HL-60 (cell line): Measurements from ENCODE around the gene PITX2.

Experiments used
- DNase-seq, 2 experiments: peaks; one replicate each; pipeline ENCODE4 v3.0.0-alpha.2; 2010 to 2020; ENCODE audit warnings: low read depth in 1 of 2, low spot score in 1 of 2
- H3K27ac ChIP-seq: fragments of 250-450 bp; sonication (Bioruptor Pico); replicated peaks from 2 replicates; pipeline ENCODE4 v1.5.1; 2020; ENCODE audit warnings: mild to moderate bottlenecking, moderate library complexity
- H3K27me3 ChIP-seq: fragments of 250-450 bp; sonication (Bioruptor Pico); 2 replicates; pipeline ENCODE4 v1.5.1; 2021; ENCODE audit warnings: mild to moderate bottlenecking, moderate library complexity; ENCODE audit not compliant: insufficient read depth, poor library complexity, severe bottlenecking
- H3K4me3 ChIP-seq: replicated peaks from 2 replicates; pipeline ENCODE4 v1.5.1; 2011; ENCODE audit warnings: mild to moderate bottlenecking, control low read depth, low read length; ENCODE audit not compliant: insufficient read depth
- CTCF ChIP-seq: IDR thresholded peaks from one replicate; pipeline ENCODE4 v1.5.1; 2011; ENCODE audit warnings: low read length, control low read depth, inconsistent platforms; ENCODE audit not compliant: insufficient read depth
- GABPA ChIP-seq: IDR thresholded peaks from 2 replicates; pipeline ENCODE4 v1.6.1; 2012; ENCODE audit warnings: low read depth
- POLR2AphosphoS5 ChIP-seq: IDR thresholded peaks from 2 replicates; pipeline ENCODE4 v1.6.1; 2012; ENCODE audit warnings: low read depth
- SPI1 ChIP-seq: IDR thresholded peaks from 2 replicates; pipeline ENCODE4 v1.6.1; 2012; ENCODE audit warnings: low read depth, mild to moderate bottlenecking, borderline replicate concordance
- TF ChIP-seq, protein P1 (sequence below): IDR thresholded peaks from 2 replicates; pipeline ENCODE4 v1.6.1; 2012; ENCODE audit warnings: low read depth; ENCODE audit not compliant: insufficient replicate concordance

Gene PITX2

DNA sequence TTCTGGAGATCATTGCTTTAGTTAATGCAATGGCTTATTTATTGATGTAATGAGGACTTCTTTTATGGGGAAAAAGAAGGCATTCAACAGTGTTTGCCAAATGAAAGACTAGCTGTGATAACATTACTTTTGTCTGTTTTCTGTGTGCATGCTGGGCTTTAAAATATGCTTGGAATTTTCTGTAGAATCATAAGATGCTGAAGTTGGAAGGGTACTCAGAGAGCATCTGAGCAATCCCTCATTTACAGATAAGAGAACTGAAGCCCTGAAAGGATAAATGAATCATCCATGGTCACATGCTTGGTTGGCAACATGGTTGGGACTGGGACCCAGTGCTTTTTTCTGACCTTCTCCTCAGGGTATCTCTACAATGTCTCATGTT is 31.4 kb upstream of the PITX2 start:
- no peak overlapping the region for H3K27ac ChIP-seq
- H3K4me3 ChIP-seq, result no peak overlapping the region
- TF ChIP-seq, protein P1, sequence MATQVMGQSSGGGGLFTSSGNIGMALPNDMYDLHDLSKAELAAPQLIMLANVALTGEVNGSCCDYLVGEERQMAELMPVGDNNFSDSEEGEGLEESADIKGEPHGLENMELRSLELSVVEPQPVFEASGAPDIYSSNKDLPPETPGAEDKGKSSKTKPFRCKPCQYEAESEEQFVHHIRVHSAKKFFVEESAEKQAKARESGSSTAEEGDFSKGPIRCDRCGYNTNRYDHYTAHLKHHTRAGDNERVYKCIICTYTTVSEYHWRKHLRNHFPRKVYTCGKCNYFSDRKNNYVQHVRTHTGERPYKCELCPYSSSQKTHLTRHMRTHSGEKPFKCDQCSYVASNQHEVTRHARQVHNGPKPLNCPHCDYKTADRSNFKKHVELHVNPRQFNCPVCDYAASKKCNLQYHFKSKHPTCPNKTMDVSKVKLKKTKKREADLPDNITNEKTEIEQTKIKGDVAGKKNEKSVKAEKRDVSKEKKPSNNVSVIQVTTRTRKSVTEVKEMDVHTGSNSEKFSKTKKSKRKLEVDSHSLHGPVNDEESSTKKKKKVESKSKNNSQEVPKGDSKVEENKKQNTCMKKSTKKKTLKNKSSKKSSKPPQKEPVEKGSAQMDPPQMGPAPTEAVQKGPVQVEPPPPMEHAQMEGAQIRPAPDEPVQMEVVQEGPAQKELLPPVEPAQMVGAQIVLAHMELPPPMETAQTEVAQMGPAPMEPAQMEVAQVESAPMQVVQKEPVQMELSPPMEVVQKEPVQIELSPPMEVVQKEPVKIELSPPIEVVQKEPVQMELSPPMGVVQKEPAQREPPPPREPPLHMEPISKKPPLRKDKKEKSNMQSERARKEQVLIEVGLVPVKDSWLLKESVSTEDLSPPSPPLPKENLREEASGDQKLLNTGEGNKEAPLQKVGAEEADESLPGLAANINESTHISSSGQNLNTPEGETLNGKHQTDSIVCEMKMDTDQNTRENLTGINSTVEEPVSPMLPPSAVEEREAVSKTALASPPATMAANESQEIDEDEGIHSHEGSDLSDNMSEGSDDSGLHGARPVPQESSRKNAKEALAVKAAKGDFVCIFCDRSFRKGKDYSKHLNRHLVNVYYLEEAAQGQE, result no peak
- TF ChIP-seq POLR2AphosphoS5 (no peak), GABPA (no peak), SPI1 (no peak), CTCF (no peak)
- DNase-seq, result no peak
- no peaks in the 10 kb centered on the region for H3K27me3 ChIP-seq

DNA sequence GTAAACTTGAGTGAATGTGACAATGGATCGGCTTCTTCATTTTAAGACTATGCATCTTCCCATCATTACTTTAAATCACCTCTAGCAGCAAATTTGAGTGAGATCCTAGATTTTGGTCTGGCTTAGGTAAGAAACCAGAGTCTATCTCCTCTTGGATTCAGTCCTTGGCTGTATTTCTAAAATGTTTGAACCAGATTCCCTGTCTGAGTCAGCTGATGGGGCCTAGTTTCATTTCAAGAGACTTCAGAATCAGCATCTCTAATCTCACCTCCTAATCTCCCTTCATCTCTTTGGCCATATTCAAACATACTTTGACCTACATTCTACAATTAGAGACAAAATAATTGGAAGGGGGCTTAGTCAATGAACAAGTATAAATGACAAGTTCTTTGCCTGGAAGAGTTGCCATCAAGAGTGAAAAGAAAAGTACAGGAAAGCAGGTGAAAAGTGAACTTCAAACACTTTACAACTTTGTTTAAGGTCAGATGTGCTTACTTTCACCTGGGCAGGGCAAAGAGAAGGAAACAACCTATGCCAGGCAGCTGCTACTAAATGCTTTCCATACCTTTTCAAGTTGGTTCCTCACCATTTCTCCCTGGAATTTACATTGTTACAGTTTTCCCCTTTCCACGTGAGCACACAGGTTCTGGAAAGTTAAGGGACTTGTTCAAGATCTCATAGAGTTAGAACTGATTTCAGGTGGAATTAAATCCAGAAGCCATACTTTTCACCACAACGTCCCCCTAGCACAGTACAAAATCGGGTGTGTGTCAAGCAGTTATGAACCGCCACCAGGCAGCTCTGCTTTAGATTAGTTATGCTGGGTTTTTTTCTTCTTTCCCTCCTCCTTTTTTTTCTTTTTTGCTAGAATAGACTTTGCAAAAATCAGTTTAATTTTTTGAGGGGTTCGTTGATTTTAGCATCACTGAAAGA is 30.7 kb upstream of the PITX2 start:
- DNase-seq, result no peak
- TF ChIP-seq POLR2AphosphoS5 (no peak), SPI1 (no peak), GABPA (no peak), CTCF (no peak)
- H3K4me3 ChIP-seq, result no peak overlapping the region
- no peaks in the 10 kb centered on the region for H3K27me3 ChIP-seq
- H3K27ac ChIP-seq, result no peak overlapping the region

GRCh38 chr4:110644008-110644407 is 21.1 kb upstream of the PITX2 start:
- Histone ChIP-seq H3K27me3 (peaks cover 28% of the 10 kb centered on the region), H3K27ac (no peak overlapping the region), H3K4me3 (no peak overlapping the region)
- DNase-seq, result no peak
- TF ChIP-seq CTCF (no peak), POLR2AphosphoS5 (no peak), SPI1 (no peak), GABPA (no peak)
- TF ChIP-seq, protein P1, result no peak

DNA sequence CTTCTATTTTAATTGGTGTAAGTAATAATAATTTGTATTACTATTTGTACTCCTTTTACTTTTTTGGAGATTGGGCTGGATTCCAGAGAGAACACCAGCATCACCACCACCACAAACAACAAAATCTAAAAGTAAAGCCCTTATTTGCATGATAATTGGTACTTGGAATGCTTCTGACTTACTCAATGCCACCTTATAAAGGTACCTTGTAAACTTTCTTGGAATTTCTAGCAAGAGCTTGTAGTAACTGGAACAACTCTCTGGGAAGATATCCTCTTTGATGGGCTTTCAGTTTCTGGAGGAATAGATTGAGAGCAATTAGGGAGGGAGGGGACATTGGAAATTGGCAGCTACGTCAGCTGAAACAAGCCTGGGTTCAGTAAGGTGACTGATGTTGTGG is 20.2 kb upstream of the PITX2 start:
- no peak for DNase-seq
- Histone ChIP-seq H3K27me3 (peaks cover 35% of the 10 kb centered on the region), H3K27ac (no peak overlapping the region), H3K4me3 (no peak overlapping the region)
- TF ChIP-seq SPI1 (no peak), GABPA (no peak), POLR2AphosphoS5 (no peak), CTCF (no peak)
- TF ChIP-seq, protein P1, result no peak
